ENCODE results near the gene OR10A7. TPM values are rescaled to one million over a fixed set of nuclear protein-coding genes. Genes with fewer than 3 reads are reported as not detected.

Gene OR10A7
- total and polyA plus RNA-seq, 10 donors: not detected

GRCh38 chr12:55173456-55173855 lies 47.4 kb upstream of the OR10A7 start:
- TF ChIP-seq POLR2AphosphoS5 (IDR thresholded peaks at IDR 0.05): no peak
- TF ChIP-seq POLR2A (IDR thresholded peaks at IDR 0.05): no peak
- no peak for TF ChIP-seq CTCF (IDR thresholded peaks at IDR 0.05 in 8 of 11, conservative IDR thresholded peaks at IDR 0.05 in 3 of 11)
- no peak overlapping the region for H3K27ac ChIP-seq
- no peaks in the 10 kb centered on the region for H3K9me3 ChIP-seq
- H3K27me3 ChIP-seq (replicated peaks in 1 of 7): peaks cover 0 to 5% (median 0%) of the 10 kb centered on the region in 7 donors
- no peaks in the 10 kb centered on the region for H3K4me1 ChIP-seq
- H3K4me3 ChIP-seq: no peak overlapping the region
- 78 to 89% (median 85%) methylated on average over 2 of the region's 2 CpGs for WGBS, 5 donors
- DNase-seq: no peak
- intact Hi-C loops (cut with DNase I; ENCODE audit: low total_unique reads): no loop called here
- no peaks in the 10 kb centered on the region for H3K36me3 ChIP-seq

GRCh38 chr12:55188573-55188972 lies 32.3 kb upstream of the OR10A7 start:
- Histone ChIP-seq H3K27ac (no peak overlapping the region), H3K36me3 (no peaks in the 10 kb centered on the region), H3K4me1 (no peaks in the 10 kb centered on the region), H3K9me3 (no peaks in the 10 kb centered on the region), H3K4me3 (no peak overlapping the region), H3K27me3 (replicated peaks in 1 of 7) (peaks cover 0 to 9% (median 0%) of the 10 kb centered on the region in 7 donors)
- whole genome bisulfite sequencing, 5 donors: 3 to 7% (median 4%) methylated on average over 2 of the region's 2 CpGs
- DNase-seq: no peak
- no peak for TF ChIP-seq CTCF (IDR thresholded peaks at IDR 0.05 in 8 of 11, conservative IDR thresholded peaks at IDR 0.05 in 3 of 11)
- no peak for TF ChIP-seq POLR2A (IDR thresholded peaks at IDR 0.05)
- TF ChIP-seq POLR2AphosphoS5 (IDR thresholded peaks at IDR 0.05): no peak
- intact Hi-C loops (cut with DNase I; ENCODE audit: low total_unique reads): loop anchor here (5.0 kb wide), 1 partner anchor 429 kb away; no protein-coding TSS in a partner anchor

GRCh38 chr12:55188974-55189556 lies 31.8 kb upstream of the OR10A7 start:
- WGBS, 5 donors: 0 to 1% (median 1%) methylated on average over 4 of the region's 4 CpGs
- TF ChIP-seq CTCF (IDR thresholded peaks at IDR 0.05 in 8 of 11, conservative IDR thresholded peaks at IDR 0.05 in 3 of 11) (peak; percentile 51 to 74 (median 70)), POLR2A (IDR thresholded peaks at IDR 0.05) (no peak)
- no peak for DNase-seq
- H3K36me3 ChIP-seq: no peaks in the 10 kb centered on the region
- H3K4me1 ChIP-seq: no peaks in the 10 kb centered on the region
- no peak overlapping the region for H3K4me3 ChIP-seq
- intact Hi-C loops (cut with DNase I; ENCODE audit: low total_unique reads): loop anchor here (5.0 kb wide), 1 partner anchor 428 kb away; no protein-coding TSS in a partner anchor
- H3K9me3 ChIP-seq: no peaks in the 10 kb centered on the region
- peaks cover 0 to 9% (median 0%) of the 10 kb centered on the region in 7 donors for H3K27me3 ChIP-seq (replicated peaks in 1 of 7)
- H3K27ac ChIP-seq: no peak overlapping the region

- no peak for TF ChIP-seq POLR2A (IDR thresholded peaks at IDR 0.05)
- TF ChIP-seq CTCF (IDR thresholded peaks at IDR 0.05 in 8 of 11, conservative IDR thresholded peaks at IDR 0.05 in 3 of 11): no peak
- TF ChIP-seq POLR2AphosphoS5 (IDR thresholded peaks at IDR 0.05): no peak
- H3K9me3 ChIP-seq: peaks cover 0 to 1% (median 0%) of the 10 kb centered on the region in 8 donors
- no peak overlapping the region for H3K27ac ChIP-seq
- H3K4me1 ChIP-seq: no peaks in the 10 kb centered on the region
- H3K27me3 ChIP-seq (replicated peaks in 1 of 7): peaks cover 0 to 10% (median 0%) of the 10 kb centered on the region in 7 donors
- no peaks in the 10 kb centered on the region for H3K36me3 ChIP-seq
- DNase-seq: no peak
- 79 to 94% (median 87%) methylated on average over 3 of the region's 3 CpGs for WGBS, 5 donors
- no peak overlapping the region for H3K4me3 ChIP-seq
- intact Hi-C loops (cut with DNase I; ENCODE audit: low total_unique reads): no loop called here
Measured at GRCh38 chr12:55194382-55194781, 26.4 kb upstream of the OR10A7 start.
